Measurements from ENCODE around the gene SDK1. TPM values are rescaled to one million over a fixed set of nuclear protein-coding genes. Genes with fewer than 3 reads are reported as not detected.

Gene SDK1
- polyA plus RNA-seq, 2 of the 4 experiments (the other 2 are of a cell fraction): 0.12 to 0.28 TPM

GRCh38 chr7:3730276-3730675 lies 429.2 kb downstream of the SDK1 start:
- no peak overlapping the region for H3K4me3 ChIP-seq
- no peak for DNase-seq (ENCODE audit: low read depth in 1 of 2, low spot score in 1 of 2)
- ChIA-PET CTCF (interaction anchor here (0.6 to 2.0 kb wide), 2 partner anchors 11 to 14 kb away, joined by 3 to 4 read pairs; no protein-coding TSS in a partner anchor), POLR2A (no interaction called here)
- no peak for ATAC-seq
- no peak overlapping the region for H3K27ac ChIP-seq
- H3K4me2 ChIP-seq: no peak overlapping the region
- H3K9me3 ChIP-seq: peaks cover 11% of the 10 kb centered on the region; the same call in 2 of the 3 replicates
- FAIRE-seq: no peak
- no peaks in the 10 kb centered on the region for H3K4me1 ChIP-seq
- TF ChIP-seq MAX (IDR thresholded peaks at IDR 0.05): no peak
- no peak for TF ChIP-seq CTCF (IDR thresholded peaks at IDR 0.05)
- no peak for TF ChIP-seq TP53 (CRISPR knock-in tag; IDR thresholded peaks at IDR 0.05)
- TF ChIP-seq ZSCAN20 (CRISPR knock-in tag; IDR thresholded peaks at IDR 0.05): no peak
- no peak for TF ChIP-seq HOXB5 (CRISPR knock-in tag; IDR thresholded peaks at IDR 0.05)
- TF ChIP-seq NFE2L2 (conservative IDR thresholded peaks at IDR 0.05; ENCODE audit: low read length): no peak
- no peak for TF ChIP-seq ATOH8 (CRISPR knock-in tag; IDR thresholded peaks at IDR 0.05; ENCODE audit: low read depth)
- TF ChIP-seq HES2 (IDR thresholded peaks at IDR 0.05): no peak
- TF ChIP-seq RFX5 (IDR thresholded peaks at IDR 0.05): no peak
- TF ChIP-seq HOXA7 (CRISPR knock-in tag; IDR thresholded peaks at IDR 0.05): no peak
- no peak for TF ChIP-seq FOSB (CRISPR knock-in tag; IDR thresholded peaks at IDR 0.05)
- no peak for TF ChIP-seq EP300 (IDR thresholded peaks at IDR 0.05)
- WGBS (ENCODE audit: missing lambda C conversion rate): 59% methylated on average over 3 of the region's 3 CpGs

- WGBS (ENCODE audit: missing lambda C conversion rate): 38% methylated on average over 9 of the region's 9 CpGs
- Histone ChIP-seq H3K4me1 (no peaks in the 10 kb centered on the region), H3K4me3 (no peak overlapping the region), H3K27ac (no peak overlapping the region), H3K4me2 (no peak overlapping the region), H3K9me3 (peaks cover 21% of the 10 kb centered on the region)
- FAIRE-seq: no peak
- ATAC-seq: no peak
- CTCF ChIA-PET: interaction anchor here (1.4 kb wide), 1 partner anchor 10 kb away, joined by 3 read pairs; no protein-coding TSS in a partner anchor
- no peak for TF ChIP-seq HEYL (CRISPR knock-in tag; IDR thresholded peaks at IDR 0.05)
- no peak for TF ChIP-seq HDAC2 (IDR thresholded peaks at IDR 0.05)
- no peak for TF ChIP-seq REST (IDR thresholded peaks at IDR 0.05)
- DNase-seq (ENCODE audit: low read depth in 1 of 2, low spot score in 1 of 2): no peak
- POLR2A ChIA-PET: no interaction called here
These were observed 431.4 kb downstream of the SDK1 start for GRCh38 chr7:3732395-3733005.

GRCh38 chr7:3733541-3734140 lies 432.6 kb downstream of the SDK1 start:
- no peak overlapping the region for H3K4me2 ChIP-seq
- peaks cover 32% of the 10 kb centered on the region for H3K9me3 ChIP-seq
- 29% methylated on average over 11 of the region's 11 CpGs for WGBS (ENCODE audit: missing lambda C conversion rate)
- H3K4me3 ChIP-seq: no peak overlapping the region
- FAIRE-seq (no peak), ATAC-seq (no peak), DNase-seq (ENCODE audit: low read depth in 1 of 2, low spot score in 1 of 2) (no peak)
- no peaks in the 10 kb centered on the region for H3K4me1 ChIP-seq
- ChIA-PET CTCF (interaction anchor here (1.4 kb wide), 1 partner anchor 8 kb away, joined by 3 read pairs; no protein-coding TSS in a partner anchor), POLR2A (no interaction called here)
- H3K27ac ChIP-seq: no peak overlapping the region
- TF ChIP-seq REST (IDR thresholded peaks at IDR 0.05) (no peak), HMGXB4 (CRISPR knock-in tag; IDR thresholded peaks at IDR 0.05; ENCODE audit: borderline replicate concordance) (no peak), ELK1 (IDR thresholded peaks at IDR 0.05; ENCODE audit: low read depth, low read length) (no peak)

Measured in A549 (cell line).